Pancreas (tissue), 10 donors: ENCODE data around the gene THSD4. TPM values are rescaled to one million over a fixed set of nuclear protein-coding genes. Genes with fewer than 3 reads are reported as not detected.

Experiments used
- ATAC-seq, 4 donors: fragments of 200-7000 bp; cut with Tn5 transposase; one replicate each; pipeline versions ENCODE4 v1.8.0 to v1.9.1; 2020; ENCODE audit warnings: mild to moderate bottlenecking in 4 of 4, moderate library complexity in 4 of 4
- DNase-seq, 6 donors: peaks; one replicate each; pipeline ENCODE4 v3.0.0-alpha.2; 2020
- FAIRE-seq: peaks from 2 replicates; lab custom pipeline; 2012; peaks lifted over from hg19 to GRCh38; lab: Jason Lieb, UNC
- H3K27ac ChIP-seq, 4 donors: fragments of 200-600 bp; sonication (generic); 1 replicate in 3 of 4; 2 replicates in 1 of 4; pipeline versions ENCODE4 v1.5.0 to v1.8.0; 2020
- H3K27me3 ChIP-seq, 4 donors: fragments of 200-600 bp; one replicate each; pipeline ENCODE4 v1.8.0; 2021
- H3K36me3 ChIP-seq, 3 donors: fragments of 200-600 bp; sonication (generic) in 1 of 3; one replicate each; pipeline versions ENCODE4 v1.5.0 to v1.8.0; 2020 to 2021
- H3K4me1 ChIP-seq, 3 donors: fragments of 200-600 bp; one replicate each; pipeline ENCODE4 v1.8.0; 2021
- H3K4me3 ChIP-seq, 4 donors: fragments of 200-600 bp; sonication (generic) in 2 of 4; one replicate each; pipeline versions ENCODE4 v1.5.0 to v1.8.0; 2020 to 2021
- H3K9me3 ChIP-seq, 4 donors: fragments of 200-600 bp; one replicate each; pipeline ENCODE4 v1.8.0; 2021
- CTCF ChIP-seq, 4 donors: fragments of 200-600 bp; sonication (generic) in 3 of 4; IDR thresholded peaks; one replicate each; pipeline versions ENCODE4 v1.5.0 to v1.8.0; 2021; ENCODE audit warnings: antibody characterized with exemption in 4 of 4
- WGBS, 2 donors: extraction: QIAGEN DNeasy Blood & Tissue Kit; methylation state at CpG; one replicate each; pipeline ENCODE4 v1.1.7; 2013; 5-methylcytosine and 5-hydroxymethylcytosine counted together
- intact Hi-C, 3 donors: fragments of 100-400 bp; cut with DNase I; formaldehyde crosslinking; loops; one replicate each; pipeline versions ENCODE4 v1.11.1 to v1.14.2; 2022
- polyA plus RNA-seq, 2 donors: library from polyadenylated mRNA; stranded (reverse); fragments of 200-250 nt; gene quantifications; one replicate each; pipeline ENCODE4 v1.2.3, GENCODE V29; 2013
- total RNA-seq, 6 donors: library from RNA; stranded (reverse); fragmentation: NEBNext Ultra II Directional in 4 of 6; extraction: Animal tissue kit (Norgen Biotek cat#: 25700) in 4 of 6; gene quantifications; one replicate each; pipeline versions ENCODE4 v1.2.1 to v1.2.4, GENCODE V29; 2021 to 2023
- donor health status: healthy with polysubstance abuse.
- donor health status: DM: no; HTN: no; CAD: no; lungs with moderate emphysema.
- donor health status: DM: no; HTN: no; CAD: no.
- donor health status: control.
- donor health status: control.
- donor health status: Bipolar disorder and iron deficiency.
- donor health status: DM: yes; HTN: yes; CAD: no.
- donor health status: DM: no; HTN: no; CAD: no.
- donor health status: DM: no; HTN: no; CAD: no.
- donor health status: DM: yes; HTN: yes; CAD: no.

THSD4 gene
- total and polyA plus RNA-seq, 8 donors = 6.0 to 17.8 (median 13.3) TPM

- H3K27ac ChIP-seq = no peak overlapping the region
- TF ChIP-seq CTCF (IDR thresholded peaks at IDR 0.05) = no peak
- H3K4me3 ChIP-seq = no peak overlapping the region
- ATAC-seq = no peak
- intact Hi-C loops = no loop called here
- no peak for FAIRE-seq
- 48 to 49% methylated on average over 8 of the region's 8 CpGs for WGBS, 2 donors
- no peaks in the 10 kb centered on the region for H3K27me3 ChIP-seq
- no peak for DNase-seq
- H3K36me3 ChIP-seq = no peaks in the 10 kb centered on the region
- H3K9me3 ChIP-seq = no peaks in the 10 kb centered on the region
- H3K4me1 ChIP-seq = peaks cover 0 to 5% (median 0%) of the 10 kb centered on the region in 3 donors
These were observed 486.0 kb downstream of the THSD4 start for GRCh38 chr15:71601038-71601834.

GRCh38 chr15:71603379-71603778 lies 488.1 kb downstream of the THSD4 start:
- FAIRE-seq = no peak
- Histone ChIP-seq H3K27ac (no peak overlapping the region), H3K9me3 (no peaks in the 10 kb centered on the region), H3K4me3 (no peak overlapping the region), H3K4me1 (peaks cover 0 to 5% (median 0%) of the 10 kb centered on the region in 3 donors), H3K27me3 (no peaks in the 10 kb centered on the region), H3K36me3 (no peaks in the 10 kb centered on the region)
- intact Hi-C loops = no loop called here
- ATAC-seq = no peak
- no peak for DNase-seq
- no peak for TF ChIP-seq CTCF (IDR thresholded peaks at IDR 0.05)
- WGBS, 2 donors = 42 to 64% methylated on average over 7 of the region's 7 CpGs

- ATAC-seq = no peak
- Histone ChIP-seq H3K27ac (no peak overlapping the region), H3K9me3 (no peaks in the 10 kb centered on the region), H3K36me3 (no peaks in the 10 kb centered on the region), H3K4me3 (no peak overlapping the region), H3K27me3 (no peaks in the 10 kb centered on the region), H3K4me1 (no peaks in the 10 kb centered on the region)
- intact Hi-C loops = no loop called here
- no peak for FAIRE-seq
- no peak for TF ChIP-seq CTCF (IDR thresholded peaks at IDR 0.05)
- DNase-seq = no peak
- 75 to 85% methylated on average over 7 of the region's 7 CpGs for WGBS, 2 donors
These were observed 492.1 kb downstream of the THSD4 start for GRCh38 chr15:71607383-71607782.

GRCh38 chr15:71610728-71611552 lies 495.7 kb downstream of the THSD4 start:
- Histone ChIP-seq H3K4me1 (no peaks in the 10 kb centered on the region), H3K27me3 (no peaks in the 10 kb centered on the region), H3K27ac (no peak overlapping the region), H3K9me3 (no peaks in the 10 kb centered on the region), H3K36me3 (no peaks in the 10 kb centered on the region), H3K4me3 (no peak overlapping the region)
- TF ChIP-seq CTCF (IDR thresholded peaks at IDR 0.05) = no peak
- WGBS, 2 donors = 58 to 63% methylated on average over 6 of the region's 6 CpGs
- FAIRE-seq (no peak), ATAC-seq (peak in 1 of 4 donors; percentile 56), DNase-seq (no peak)
- intact Hi-C loops = no loop called here
